Measurements from ENCODE around the gene CLDN14. TPM values are rescaled to one million over a fixed set of nuclear protein-coding genes. Genes with fewer than 3 reads are reported as not detected.

CLDN14 gene
- total RNA-seq, 4 donors from 2014 or later = 0.20 TPM; not detected in 3

DNA sequence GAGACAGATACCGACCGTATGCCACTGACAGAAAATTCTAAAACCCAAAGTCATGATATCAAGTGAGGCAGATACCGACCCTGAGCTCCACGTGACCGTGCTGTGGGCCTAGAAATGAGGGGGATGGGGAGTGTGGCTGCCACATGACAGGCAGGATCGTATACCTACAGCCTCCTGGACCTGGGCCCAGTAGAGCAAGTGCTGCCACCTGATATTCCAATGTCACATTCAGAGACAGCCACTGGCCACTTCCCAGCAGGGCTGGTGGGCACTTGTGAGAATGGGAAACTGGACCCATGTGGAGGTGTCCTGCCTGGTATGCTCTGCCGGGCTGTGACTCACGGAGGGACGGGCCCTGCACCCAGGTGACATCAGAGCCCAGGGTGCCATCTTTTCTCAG, 44.6 kb upstream of the CLDN14 start:
- Histone ChIP-seq H3K4me3 (no peak overlapping the region), H3K27ac (no peak overlapping the region), H3K27me3 (peaks cover 0 to 15% (median 3%) of the 10 kb centered on the region in 3 donors), H3K36me3 (no peaks in the 10 kb centered on the region), H3K4me1 (peaks cover 0 to 3% of the 10 kb centered on the region in 2 donors), H3K9me3 (no peaks in the 10 kb centered on the region)
- ATAC-seq (peak; percentile 36 to 85), DNase-seq (peak in 1 of 2 donors; percentile 68)
- TF ChIP-seq, protein P1, sequence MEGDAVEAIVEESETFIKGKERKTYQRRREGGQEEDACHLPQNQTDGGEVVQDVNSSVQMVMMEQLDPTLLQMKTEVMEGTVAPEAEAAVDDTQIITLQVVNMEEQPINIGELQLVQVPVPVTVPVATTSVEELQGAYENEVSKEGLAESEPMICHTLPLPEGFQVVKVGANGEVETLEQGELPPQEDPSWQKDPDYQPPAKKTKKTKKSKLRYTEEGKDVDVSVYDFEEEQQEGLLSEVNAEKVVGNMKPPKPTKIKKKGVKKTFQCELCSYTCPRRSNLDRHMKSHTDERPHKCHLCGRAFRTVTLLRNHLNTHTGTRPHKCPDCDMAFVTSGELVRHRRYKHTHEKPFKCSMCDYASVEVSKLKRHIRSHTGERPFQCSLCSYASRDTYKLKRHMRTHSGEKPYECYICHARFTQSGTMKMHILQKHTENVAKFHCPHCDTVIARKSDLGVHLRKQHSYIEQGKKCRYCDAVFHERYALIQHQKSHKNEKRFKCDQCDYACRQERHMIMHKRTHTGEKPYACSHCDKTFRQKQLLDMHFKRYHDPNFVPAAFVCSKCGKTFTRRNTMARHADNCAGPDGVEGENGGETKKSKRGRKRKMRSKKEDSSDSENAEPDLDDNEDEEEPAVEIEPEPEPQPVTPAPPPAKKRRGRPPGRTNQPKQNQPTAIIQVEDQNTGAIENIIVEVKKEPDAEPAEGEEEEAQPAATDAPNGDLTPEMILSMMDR (IDR thresholded peaks at IDR 0.05 in 4 of 5, conservative IDR thresholded peaks at IDR 0.05 in 1 of 5) = no peak
- TF ChIP-seq POLR2A (IDR thresholded peaks at IDR 0.05) = no peak
- intact Hi-C loops (cut with DNase I; ENCODE audit: low total_unique reads) = no loop called here
- in situ Hi-C loops (cut with MboI; ENCODE audit: low sequenced_read_pairs in 4 of 4) = loop anchor here in 1 of 4 donors (25.0 kb wide), 1 partner anchor 413 kb away; no protein-coding TSS in a partner anchor

DNA sequence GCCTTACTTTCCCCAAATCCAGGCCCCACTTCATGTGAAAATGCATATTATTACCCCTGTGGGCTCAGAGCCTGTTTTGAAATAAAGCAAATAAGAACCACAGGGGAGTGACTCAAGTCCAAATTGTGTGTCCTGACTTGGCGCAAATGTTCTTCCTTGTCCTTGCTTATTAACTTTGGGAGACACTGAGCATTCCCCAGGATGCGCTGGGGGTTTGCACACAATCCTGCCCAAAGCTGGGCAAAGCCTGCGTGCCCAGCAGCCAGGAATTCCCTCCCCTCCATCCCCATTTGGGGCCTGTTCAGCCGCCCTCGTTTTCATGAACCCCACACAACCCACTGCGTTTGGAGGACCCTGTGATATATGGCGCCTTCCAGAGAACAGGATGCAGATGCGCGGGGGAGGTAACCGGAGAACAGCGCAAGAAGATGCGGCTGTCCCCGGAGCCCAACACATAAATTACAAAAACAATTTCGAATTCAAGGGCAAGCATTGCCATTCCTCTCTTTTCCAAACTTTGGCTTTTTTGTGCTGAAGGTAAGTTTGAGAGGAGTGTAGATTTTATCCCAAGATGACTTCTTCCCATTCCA, 42.4 kb upstream of the CLDN14 start:
- Histone ChIP-seq H3K27ac (no peak overlapping the region), H3K27me3 (no peaks in the 10 kb centered on the region), H3K4me1 (peaks cover 0 to 3% of the 10 kb centered on the region in 2 donors), H3K9me3 (no peaks in the 10 kb centered on the region), H3K36me3 (no peaks in the 10 kb centered on the region), H3K4me3 (no peak overlapping the region)
- TF ChIP-seq, protein P1 (IDR thresholded peaks at IDR 0.05 in 4 of 5, conservative IDR thresholded peaks at IDR 0.05 in 1 of 5) = no peak
- no peak for TF ChIP-seq POLR2A (IDR thresholded peaks at IDR 0.05)
- DNase-seq (no peak), ATAC-seq (no peak)
- intact Hi-C loops (cut with DNase I; ENCODE audit: low total_unique reads) (no loop called here), in situ Hi-C loops (cut with MboI; ENCODE audit: low sequenced_read_pairs in 4 of 4) (loop anchor here in 1 of 4 donors (25.0 kb wide), 1 partner anchor 415 kb away; no protein-coding TSS in a partner anchor)

DNA sequence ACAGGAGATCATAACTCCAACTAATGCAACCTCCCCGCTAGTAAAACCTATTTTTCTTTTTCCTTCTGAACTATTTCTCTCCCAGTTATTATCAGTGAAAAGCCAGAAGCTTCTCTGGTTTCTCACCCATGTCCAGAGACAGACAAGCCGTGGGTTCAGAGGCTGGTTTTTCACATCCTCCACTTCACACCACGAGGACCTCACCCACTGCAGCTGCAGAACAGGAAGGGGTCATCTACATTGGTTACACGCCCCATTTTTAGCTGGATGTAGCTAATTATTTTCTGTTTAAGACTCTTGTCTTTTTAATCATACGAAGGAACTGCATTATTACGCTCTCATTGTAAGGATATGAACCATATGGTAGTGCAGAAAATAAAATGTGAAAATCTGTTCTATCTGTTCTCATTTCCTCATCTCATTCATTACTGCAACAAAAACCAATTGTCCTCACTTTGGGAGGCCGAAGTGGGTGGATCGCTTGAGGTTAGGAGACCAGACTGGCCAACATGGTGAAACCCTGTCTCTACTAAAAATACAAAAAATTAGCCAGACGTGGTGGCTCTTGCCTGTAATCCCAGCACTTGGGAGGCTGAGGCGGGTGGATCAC, 39.1 kb upstream of the CLDN14 start:
- ATAC-seq = no peak
- DNase-seq = no peak
- no peaks in the 10 kb centered on the region for H3K9me3 ChIP-seq
- intact Hi-C loops (cut with DNase I; ENCODE audit: low total_unique reads) (no loop called here), in situ Hi-C loops (cut with MboI; ENCODE audit: low sequenced_read_pairs in 4 of 4) (loop anchor here in 1 of 4 donors (25.0 kb wide), 1 partner anchor 418 kb away; no protein-coding TSS in a partner anchor)
- H3K36me3 ChIP-seq = no peaks in the 10 kb centered on the region
- H3K4me3 ChIP-seq = no peak overlapping the region
- no peaks in the 10 kb centered on the region for H3K4me1 ChIP-seq
- TF ChIP-seq POLR2A (IDR thresholded peaks at IDR 0.05) = no peak
- TF ChIP-seq, protein P1 (IDR thresholded peaks at IDR 0.05 in 4 of 5, conservative IDR thresholded peaks at IDR 0.05 in 1 of 5) = no peak
- H3K27ac ChIP-seq = no peak overlapping the region
- no peaks in the 10 kb centered on the region for H3K27me3 ChIP-seq

DNA sequence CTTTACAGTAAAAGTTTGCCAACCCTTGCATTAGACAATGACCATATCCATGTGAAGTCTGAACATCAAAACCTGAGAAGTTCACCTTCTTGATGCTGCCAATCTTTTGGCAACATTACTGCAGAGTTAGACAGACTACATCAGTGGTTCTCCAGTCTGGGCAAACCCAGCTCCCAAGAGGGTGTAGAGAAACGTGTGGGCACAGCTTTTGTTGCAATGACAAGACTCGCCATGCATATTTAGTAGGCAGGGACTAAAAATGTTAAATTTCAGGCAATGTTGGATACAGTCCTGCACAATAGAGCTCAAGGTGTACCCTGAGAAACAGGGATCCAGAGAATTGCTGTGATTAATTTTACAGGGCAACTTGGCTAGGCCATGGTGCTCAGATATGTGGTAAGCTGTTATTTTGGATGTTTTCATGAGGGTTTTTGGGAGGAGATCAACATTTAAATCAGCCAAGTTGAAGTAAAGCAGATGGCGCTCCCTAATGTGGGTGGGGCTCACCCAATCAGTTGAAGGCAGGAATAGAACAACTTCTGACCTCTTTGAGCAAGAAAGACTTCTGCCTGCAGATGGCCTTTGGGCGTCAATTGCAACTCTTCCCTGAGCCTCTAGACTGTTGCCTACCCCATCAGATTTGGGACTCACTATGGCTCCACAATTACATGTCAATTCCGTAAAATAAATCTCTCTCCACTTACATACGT, 37.6 kb upstream of the CLDN14 start:
- Histone ChIP-seq H3K4me1 (no peaks in the 10 kb centered on the region), H3K4me3 (no peak overlapping the region), H3K27ac (no peak overlapping the region), H3K36me3 (no peaks in the 10 kb centered on the region), H3K27me3 (no peaks in the 10 kb centered on the region), H3K9me3 (no peaks in the 10 kb centered on the region)
- no peak for TF ChIP-seq POLR2A (IDR thresholded peaks at IDR 0.05)
- TF ChIP-seq, protein P1 (IDR thresholded peaks at IDR 0.05 in 4 of 5, conservative IDR thresholded peaks at IDR 0.05 in 1 of 5) = no peak
- in situ Hi-C loops (cut with MboI; ENCODE audit: low sequenced_read_pairs in 4 of 4) = loop anchor here in 1 of 4 donors (25.0 kb wide), 1 partner anchor 420 kb away; no protein-coding TSS in a partner anchor
- DNase-seq = no peak
- intact Hi-C loops (cut with DNase I; ENCODE audit: low total_unique reads) = no loop called here
- ATAC-seq = no peak

Data from gastrocnemius medialis (tissue), 4 donors.